UCSD-AML1 (cell line): ENCODE measurements around the gene CYP2A6.
"Not testable (repeated sequence)": the region's sequence is repeated elsewhere in the genome, so short reads cannot be mapped to it uniquely, and the experiment has no call there.

Experiments used
- DNase-seq: peaks from one replicate; lab custom pipeline; 2025; ENCODE audit not compliant: unreplicated experiment; lab: John Stamatoyannopoulos, UW

Gene CYP2A6

DNA sequence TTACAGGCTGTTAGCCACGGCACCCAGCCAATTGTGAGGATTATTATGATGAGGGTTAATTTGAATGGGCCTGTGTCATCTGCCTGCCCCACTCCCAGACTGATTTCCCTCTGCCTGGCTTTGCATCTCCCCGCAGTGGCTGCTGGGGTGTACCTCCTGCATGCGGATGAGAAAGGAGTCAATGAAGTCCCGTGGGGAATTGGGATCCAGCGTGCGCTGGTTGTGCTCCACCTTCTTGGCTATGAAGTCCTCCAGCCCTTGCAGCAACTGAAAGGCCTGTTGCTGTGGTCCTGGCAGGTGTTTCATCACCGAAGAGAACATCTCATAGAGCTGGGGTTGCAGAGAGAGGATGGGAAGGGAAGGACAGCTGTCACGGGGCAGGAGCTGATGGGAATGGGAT, 3.5 kb downstream of the CYP2A6 start:
- not testable (repeated sequence) for DNase-seq

DNA sequence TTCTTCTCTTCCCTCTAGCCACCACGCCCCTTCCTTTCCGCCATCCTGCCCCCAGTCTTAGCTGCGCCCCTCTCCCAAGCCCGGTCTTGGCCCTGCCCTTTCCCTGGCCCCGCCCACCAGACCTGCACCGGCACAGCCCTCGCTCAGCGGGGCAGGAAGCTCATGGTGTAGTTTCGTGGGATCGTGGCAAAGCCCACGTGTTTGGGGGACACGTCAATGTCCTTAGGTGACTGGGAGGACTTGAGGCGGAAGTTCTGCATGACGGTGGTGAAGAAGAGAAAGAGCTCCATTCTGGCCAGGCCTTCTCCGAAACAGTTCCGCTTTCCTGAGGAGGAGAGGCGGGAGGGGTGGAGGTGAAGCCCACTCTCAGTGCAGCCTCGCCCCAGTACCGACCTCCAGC, 6.6 kb downstream of the CYP2A6 start:
- peak; percentile 66 for DNase-seq

DNA sequence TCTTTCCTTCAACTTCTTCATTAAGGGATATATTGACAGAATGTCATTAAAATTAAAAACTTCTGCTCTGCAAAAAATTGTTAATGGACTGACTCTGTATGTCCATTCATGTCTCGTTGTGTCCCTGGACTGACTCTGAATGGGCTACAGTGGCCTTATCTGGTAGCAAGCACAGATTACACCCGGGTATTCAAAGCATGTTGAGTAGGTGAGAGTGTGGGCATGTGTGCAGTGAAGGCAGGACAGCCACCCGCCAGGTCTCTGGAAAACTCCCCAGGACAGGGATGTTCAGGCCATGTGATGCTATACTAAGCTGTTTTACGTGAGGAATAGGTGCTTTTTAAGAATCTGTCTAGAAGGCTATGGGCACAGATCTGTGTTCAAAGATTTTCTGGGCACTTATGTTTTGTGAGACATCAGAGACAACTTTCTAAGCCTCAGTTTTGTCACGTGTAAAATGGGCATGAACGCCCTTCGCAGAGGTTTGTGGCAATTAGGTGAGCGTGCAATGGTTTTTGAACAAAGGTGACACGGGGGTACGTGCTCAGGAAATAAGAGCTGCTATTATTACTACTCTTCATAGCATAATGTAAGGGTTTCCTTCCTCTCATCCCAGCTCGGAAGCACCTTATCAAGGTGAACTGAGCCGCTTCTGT, 7.1 kb downstream of the CYP2A6 start:
- DNase-seq = not testable (repeated sequence)

GRCh38 chr19:40842012-40842411, 8.2 kb downstream of the CYP2A6 start:
- not testable (repeated sequence) for DNase-seq

GRCh38 chr19:40838477-40838876, 11.8 kb downstream of the CYP2A6 start:
- DNase-seq = not testable (repeated sequence)

GRCh38 chr19:40836754-40837429, 13.4 kb downstream of the CYP2A6 start:
- no peak for DNase-seq

- DNase-seq = not testable (repeated sequence)
These were observed 16.3 kb downstream of the CYP2A6 start for GRCh38 chr19:40833728-40834533.

DNA sequence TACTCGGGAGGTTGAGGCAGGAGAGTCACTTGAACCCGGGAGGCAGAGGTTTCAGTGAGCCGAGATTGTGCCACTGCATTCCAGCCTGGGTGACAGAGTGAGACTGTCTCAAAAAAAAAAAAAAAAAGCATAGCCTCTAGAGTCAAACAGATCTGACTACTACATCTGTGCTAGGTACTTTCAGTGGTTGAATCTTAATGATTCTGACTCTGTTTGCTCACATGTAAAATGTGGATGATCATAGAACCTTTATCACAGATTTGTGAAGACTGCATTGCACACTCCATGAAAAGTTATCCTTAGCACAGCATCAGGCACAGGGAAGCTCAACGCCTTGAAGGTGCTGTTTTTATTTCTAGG, 17.8 kb downstream of the CYP2A6 start:
- DNase-seq = not testable (repeated sequence)

DNA sequence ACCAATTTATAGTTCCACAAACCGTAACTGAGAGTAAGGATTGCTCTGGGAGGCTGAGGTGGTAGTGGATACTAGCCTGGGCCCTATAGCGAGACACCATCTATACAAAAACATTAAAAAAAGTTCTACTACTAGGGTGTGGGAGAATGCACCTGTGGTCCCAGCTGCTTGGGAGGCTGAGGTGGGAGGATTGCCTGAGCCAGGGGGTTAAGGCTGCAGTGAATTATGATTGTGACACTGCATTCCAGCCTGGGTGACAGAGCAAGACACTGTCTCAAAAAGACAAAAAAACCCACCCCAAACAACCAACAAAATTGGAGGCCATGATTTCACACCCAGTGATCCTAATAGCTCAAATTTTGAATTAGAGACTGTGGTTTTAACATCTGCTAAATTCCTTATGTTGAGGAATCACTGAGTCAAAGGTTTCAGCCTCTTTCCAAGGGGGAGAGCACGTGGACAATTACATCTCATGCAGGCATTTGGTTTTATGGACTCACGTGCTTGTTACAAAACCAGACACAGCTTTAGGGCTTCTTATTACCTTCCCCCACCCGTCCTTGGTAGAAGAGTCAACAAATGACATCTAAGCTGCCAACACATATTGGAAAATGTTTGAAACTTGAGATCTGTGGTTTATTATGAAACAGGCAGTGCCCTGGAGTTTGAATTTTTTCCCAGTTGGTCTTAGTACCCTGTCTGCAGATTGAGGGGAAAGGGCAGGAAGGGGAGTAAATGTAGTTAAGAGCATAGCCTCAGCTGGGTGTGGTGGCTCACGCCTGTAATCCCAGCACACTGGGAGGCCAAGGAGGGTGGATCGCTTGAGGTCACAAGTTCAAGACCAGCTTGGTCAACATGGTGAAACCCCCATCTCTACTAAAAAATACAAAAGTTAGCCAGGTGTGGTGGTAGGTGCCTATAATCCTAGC, 18.5 kb downstream of the CYP2A6 start:
- no peak for DNase-seq

- DNase-seq = not testable (repeated sequence)
These were observed 19.5 kb downstream of the CYP2A6 start for GRCh38 chr19:40830741-40831140.

- no peak for DNase-seq
These were observed 21.0 kb downstream of the CYP2A6 start for GRCh38 chr19:40829205-40829604.

DNA sequence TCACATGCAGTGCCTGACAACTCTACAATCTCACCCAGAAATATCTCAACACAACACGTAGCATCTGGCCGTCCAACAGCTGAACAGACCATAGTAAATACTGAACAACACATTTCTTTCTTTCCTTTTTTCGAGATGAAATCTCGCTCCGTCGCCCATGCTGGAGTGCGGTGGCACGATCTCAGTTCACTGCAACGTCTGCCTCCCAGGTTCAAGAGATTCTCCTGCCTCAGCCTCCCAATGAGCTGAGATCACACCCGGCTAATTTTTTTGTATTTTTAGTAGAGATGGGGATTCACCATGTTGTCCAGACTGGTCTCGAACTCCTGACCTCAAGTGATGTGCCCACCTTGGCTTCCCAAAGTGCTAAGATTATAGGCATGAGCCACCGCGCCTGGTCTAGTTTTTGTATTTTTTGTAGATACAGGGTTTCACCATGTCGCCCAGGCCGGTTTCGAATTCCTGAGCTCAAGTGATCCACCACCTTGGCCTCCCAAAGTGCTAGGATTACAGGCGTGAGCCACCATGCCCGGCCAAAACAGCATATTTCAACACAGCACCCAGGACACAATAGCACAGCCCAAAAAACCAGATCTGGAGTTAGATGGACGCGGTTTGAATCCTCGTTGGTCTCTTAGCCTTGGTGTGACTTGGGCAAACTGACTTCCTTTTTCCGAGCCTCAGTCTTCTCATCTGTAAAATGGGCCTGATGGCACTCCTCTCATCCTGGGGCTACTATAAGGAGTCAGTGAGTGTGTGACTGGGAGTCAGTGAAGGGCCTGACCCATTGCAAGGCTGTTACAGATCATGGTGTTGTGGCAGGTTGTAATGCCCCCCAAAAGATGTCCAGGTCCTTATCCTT, 22.6 kb downstream of the CYP2A6 start:
- no peak for DNase-seq

DNA sequence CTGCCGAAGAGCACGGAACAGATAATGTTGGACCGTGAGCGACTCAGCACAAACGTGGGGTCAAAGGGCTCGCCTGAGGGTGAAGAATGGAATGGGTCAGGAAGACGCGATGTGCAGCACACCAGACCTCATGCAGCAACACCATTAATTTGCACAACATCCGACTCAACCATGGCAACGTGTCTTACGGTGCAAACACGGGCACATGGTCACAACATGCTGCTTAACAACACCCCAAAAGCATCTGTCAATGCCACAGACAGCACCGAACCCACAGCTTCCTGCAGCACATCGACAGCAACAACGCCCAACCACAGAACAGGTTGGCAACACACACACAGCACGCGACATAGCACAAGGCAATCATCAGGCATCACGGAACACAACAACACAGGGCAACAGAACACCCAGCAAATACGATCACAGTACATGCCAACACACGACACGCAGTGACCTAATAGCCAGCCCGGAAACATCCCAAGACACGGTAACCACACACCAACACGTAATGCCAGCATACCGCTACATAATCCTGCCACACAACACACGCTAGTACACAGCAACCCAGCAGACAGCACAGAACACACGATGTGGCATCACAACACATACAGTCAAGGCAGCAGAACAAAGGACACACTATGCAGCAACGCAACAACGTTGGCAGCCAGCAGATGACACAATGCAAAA, 23.4 kb downstream of the CYP2A6 start:
- not testable (repeated sequence) for DNase-seq

GRCh38 chr19:40826312-40826698, 23.9 kb downstream of the CYP2A6 start:
- not testable (repeated sequence) for DNase-seq

DNA sequence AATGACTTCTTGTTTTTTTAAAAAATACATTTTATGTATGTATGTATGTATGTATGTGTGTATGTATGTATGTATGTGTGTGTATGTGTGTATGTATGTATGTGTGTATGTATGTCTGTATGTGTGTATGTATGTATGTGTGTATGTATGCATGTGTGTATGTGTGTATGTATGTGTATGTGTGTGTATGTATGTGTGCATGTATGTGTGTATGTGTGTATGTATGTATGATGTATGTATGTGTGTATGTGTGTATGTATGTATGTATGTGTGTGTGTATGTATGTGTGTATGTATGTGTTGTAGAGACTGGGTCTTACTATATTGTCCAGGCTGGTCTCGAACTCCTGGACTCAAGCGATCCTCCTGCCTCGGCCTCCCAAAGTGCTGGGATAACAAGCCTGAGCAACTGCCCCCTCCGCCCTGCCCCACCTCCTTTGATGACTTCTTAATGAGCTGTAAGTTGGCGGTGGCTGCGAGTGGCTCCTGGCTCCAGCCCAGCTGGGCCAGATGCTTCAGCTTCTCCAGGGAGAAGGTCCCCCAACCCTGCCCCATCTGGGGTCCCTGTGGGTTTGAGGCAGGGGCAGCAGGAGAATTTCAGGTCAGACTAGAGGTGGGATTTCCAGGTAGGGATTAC, 24.7 kb downstream of the CYP2A6 start:
- DNase-seq = not testable (repeated sequence)

DNA sequence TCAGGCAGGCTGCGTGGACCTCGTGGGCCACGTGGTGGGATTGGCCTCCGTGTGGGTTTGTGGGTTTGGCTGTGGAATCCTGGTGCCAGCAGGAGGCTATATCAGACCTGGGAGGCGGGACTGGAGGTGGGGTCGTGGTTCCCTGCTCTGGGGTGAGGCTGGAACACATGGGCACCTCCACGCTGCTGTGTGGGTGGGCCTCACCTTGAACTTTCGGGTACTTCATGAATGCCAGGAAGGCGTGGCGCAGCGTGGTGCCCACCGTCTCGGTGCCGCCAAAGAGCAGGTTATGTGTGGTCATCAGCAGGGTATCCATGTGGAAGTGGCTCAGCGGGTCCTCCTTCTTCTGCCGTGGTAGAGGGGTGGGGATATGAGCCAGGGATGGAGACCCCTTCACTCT, 25.3 kb downstream of the CYP2A6 start:
- DNase-seq = not testable (repeated sequence)

DNA sequence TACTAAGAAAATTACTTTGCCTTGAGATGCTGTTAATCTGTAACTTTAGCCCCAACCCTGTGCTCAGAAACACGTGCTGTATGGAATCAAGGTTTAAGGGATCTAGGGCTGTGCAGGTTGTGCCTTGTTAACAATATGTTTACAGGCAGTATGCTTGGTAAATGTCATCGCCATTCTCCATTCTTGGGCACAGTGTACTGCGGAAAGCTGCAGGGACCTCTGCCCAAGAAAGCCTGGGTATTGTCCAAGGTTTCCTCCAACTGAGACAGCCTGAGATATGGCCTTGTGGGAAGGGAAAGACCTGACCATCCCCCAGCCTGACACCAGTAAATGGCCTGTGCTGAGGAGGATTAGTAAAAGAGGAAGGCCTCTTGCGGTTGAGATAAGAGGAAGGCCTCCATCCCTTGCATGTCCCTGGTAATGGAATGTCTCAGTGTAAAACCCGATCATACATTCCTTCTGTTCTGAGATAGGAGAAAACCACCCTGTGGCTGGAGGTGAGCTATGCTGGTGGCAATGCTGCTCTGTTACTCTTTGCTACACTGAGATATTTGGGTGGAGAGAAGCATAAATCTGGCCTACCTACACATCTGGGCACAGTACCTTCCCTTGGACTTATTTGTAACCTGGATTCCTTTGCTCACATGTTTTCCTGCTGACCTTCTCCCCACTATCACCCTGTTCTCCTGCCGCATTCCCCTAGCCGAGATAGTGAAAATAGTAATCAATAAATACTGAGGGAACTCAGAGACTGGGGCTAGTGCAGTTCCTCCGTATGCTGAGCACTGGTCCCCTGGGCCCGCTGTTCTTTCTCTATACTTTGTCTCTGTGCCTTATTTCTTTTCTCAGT, 27.3 kb downstream of the CYP2A6 start:
- peak; percentile 66 for DNase-seq

DNA sequence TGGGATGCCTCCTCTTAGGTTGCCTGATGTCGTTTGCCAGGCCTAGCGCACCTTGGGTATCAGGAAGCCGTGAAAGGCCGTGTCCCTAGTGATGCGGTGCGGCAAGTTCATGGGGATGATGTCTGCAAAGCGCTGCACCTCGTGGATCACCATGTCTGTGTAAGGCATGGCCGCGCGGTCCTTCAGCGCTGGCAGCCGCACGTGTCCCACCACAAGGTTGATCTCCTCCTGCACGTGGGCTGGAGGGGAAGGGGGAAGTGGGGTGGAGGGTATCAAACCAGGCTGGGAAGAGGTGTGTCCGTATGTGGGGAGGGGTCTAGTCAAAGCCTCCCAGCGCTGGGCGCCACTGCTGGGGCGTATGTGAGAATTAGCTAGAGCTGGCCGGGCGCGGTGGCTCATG, 28.1 kb downstream of the CYP2A6 start:
- DNase-seq = no peak
